HG03457 (cell line): ENCODE data around the gene ANKRD23.
"Not testable (repeated sequence)": the region's sequence is repeated elsewhere in the genome, so short reads cannot be mapped to it uniquely, and the experiment has no call there.

Source experiments
- ATAC-seq: cut with Tn5 transposase; IDR thresholded peaks from one replicate; pipeline ENCODE4 v1.9.1; 2021; ENCODE audit warnings: moderate number of reproducible peaks; ENCODE audit not compliant: unreplicated experiment

The ANKRD23 gene

GRCh38 chr2:96819128-96819875, 24.5 kb downstream of the ANKRD23 start:
- no peak for ATAC-seq

- no peak for ATAC-seq
Observed at GRCh38 chr2:96817882-96818281, 25.9 kb downstream of the ANKRD23 start.

- ATAC-seq = no peak
Observed at GRCh38 chr2:96816836-96817702, 26.8 kb downstream of the ANKRD23 start.

GRCh38 chr2:96816127-96816835, 27.5 kb downstream of the ANKRD23 start, which contains the start of gene CNNM3:
TSS of gene CNNM3 (plus strand) at chr2:96816268. CDS start at chr2:96816278, 10 bp downstream.
- peak; percentile 66 for ATAC-seq

- ATAC-seq = no peak
Observed at GRCh38 chr2:96815326-96816126, 28.3 kb downstream of the ANKRD23 start.

GRCh38 chr2:96813656-96814055, 30.2 kb downstream of the ANKRD23 start:
- no peak for ATAC-seq

GRCh38 chr2:96811917-96812316, 31.9 kb downstream of the ANKRD23 start:
- ATAC-seq = no peak

- ATAC-seq = no peak
Observed at GRCh38 chr2:96810783-96811192, 33.0 kb downstream of the ANKRD23 start.

GRCh38 chr2:96809951-96810782, 33.7 kb downstream of the ANKRD23 start:
- no peak for ATAC-seq

- no peak for ATAC-seq
Observed at GRCh38 chr2:96809216-96809882, 34.5 kb downstream of the ANKRD23 start.

- no peak for ATAC-seq
Observed at GRCh38 chr2:96808176-96808837, 35.5 kb downstream of the ANKRD23 start.

- no peak for ATAC-seq
Observed at GRCh38 chr2:96807127-96807471, 36.7 kb downstream of the ANKRD23 start.

GRCh38 chr2:96806468-96807126, 37.2 kb downstream of the ANKRD23 start:
- no peak for ATAC-seq

- not testable (repeated sequence) for ATAC-seq
Observed at GRCh38 chr2:96805946-96806345, 37.9 kb downstream of the ANKRD23 start.

- ATAC-seq = no peak
Observed at GRCh38 chr2:96804986-96805385, 38.8 kb downstream of the ANKRD23 start.

- ATAC-seq = no peak
Observed at GRCh38 chr2:96802721-96803120, 41.1 kb downstream of the ANKRD23 start.

- ATAC-seq = no peak
Observed at GRCh38 chr2:96801786-96802595, 41.8 kb downstream of the ANKRD23 start.
